Measurements from ENCODE around the gene SIM1.

Gene SIM1

DNA sequence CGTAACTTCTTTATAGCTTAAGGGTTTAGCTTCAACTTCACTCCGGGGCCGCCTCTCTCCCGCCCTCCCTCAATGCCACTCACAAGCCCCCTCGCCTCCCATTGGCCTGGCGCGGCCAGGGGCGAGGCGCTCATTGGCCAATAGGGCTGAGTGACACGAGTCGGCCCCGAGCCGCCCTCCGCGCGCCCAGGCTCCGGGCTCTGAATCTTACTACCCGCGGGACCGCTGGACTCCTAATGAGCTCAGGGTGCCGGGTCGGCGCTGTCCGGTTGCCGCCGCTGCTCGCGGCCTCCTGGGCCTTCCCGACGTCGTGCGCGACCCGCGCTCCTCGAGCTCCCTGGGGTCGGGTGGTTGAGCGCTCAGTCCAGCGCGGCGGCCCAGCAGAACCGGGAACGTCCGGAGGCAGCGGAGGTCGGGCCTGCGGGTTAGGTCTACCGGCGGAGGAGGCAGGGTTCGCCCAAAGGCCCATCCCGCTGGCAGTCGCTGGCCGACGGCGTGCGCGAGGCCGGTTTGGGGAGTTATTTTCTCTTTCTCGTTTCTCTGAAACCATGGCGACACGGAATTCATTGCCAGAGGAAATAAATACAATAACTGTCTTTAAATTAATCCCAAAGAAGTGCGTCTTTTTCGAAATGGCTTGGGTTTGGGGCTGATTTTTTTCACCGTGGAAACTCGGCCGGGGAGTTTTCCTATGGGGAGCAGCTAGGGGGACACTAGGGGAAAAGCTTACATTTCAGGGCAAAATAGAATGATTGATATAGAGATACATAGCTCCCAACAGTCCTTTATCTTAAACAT lies at the start of gene SIM1:
Gene SIM1, minus strand, starts transcription at position 19 of the 798 bp plus-strand sequence. CDS start 1,453 bp downstream, outside the sequence.
- TF ChIP-seq POLR2A (IDR thresholded peaks at IDR 0.05; ENCODE audit: low read depth, low read length), result no peak
- FAIRE-seq (no peak), DNase-seq (ENCODE audit: insufficient read length, low spot score) (no peak)

DNA sequence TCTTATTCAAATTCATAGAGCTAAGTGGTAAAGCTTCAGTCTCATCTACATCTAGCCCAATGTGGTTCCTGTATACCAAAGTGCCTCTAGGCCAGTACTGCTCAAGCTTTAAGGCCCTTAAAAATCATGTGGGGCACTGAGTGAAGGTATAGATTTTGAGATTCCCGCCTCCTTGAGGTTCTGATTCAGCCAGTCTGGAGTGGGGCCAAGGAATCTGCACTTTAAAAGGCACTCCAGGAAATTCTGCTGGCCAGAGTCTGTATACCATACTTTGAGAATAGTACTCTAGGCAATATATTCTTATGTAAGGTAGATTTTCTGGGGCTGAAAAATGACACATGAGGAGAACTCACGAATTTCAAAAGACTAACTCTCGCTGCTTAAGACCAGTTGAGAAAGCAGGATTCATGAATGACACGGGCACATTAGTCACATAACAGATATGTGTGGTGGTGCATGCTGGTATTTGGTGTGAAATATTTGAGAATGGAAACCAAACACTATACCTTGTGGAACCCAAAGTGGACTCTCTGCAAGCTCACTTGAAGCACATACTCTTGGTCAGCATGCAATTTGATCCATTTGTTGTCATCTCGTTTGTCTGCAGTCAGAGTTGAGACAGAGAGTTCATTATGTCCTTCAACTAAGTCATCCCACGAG lies 47.6 kb upstream of the SIM1 start:
- no peak for FAIRE-seq
- TF ChIP-seq POLR2A (IDR thresholded peaks at IDR 0.05; ENCODE audit: low read depth, low read length), result no peak

GRCh38 chr6:100509101-100509500 lies 44.4 kb upstream of the SIM1 start:
- FAIRE-seq (no peak), DNase-seq (ENCODE audit: insufficient read length, low spot score) (no peak)
- TF ChIP-seq POLR2A (IDR thresholded peaks at IDR 0.05; ENCODE audit: low read depth, low read length), result no peak

More for the DNA sequence above, 47.6 kb upstream of the SIM1 start:
- no peak for DNase-seq (ENCODE audit: insufficient read length, low spot score)

DNA sequence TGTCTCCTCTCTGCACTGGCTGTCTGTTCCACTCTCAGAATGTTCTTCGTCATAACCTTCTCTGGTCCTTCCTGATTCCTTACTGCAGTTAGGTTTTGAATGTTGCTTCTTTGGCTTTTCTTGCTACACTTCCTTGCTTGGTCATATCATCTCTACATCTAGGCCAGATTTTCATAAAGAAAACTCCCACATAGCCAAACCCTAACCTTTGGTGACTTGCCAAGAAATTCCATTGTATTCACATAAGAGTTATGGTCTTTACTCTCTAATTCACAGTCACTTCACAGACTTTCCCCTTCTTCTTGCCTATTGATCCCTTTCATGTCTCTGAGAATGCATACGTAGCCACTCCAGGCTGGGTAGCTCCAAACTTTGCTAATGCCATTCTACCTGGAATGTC lies 41.9 kb upstream of the SIM1 start:
- FAIRE-seq, result no peak
- DNase-seq (ENCODE audit: insufficient read length, low spot score), result no peak
- no peak for TF ChIP-seq POLR2A (IDR thresholded peaks at IDR 0.05; ENCODE audit: low read depth, low read length)

GRCh38 chr6:100504786-100505737 lies 40.3 kb upstream of the SIM1 start:
- DNase-seq (ENCODE audit: insufficient read length, low spot score) (peak; percentile 7), FAIRE-seq (peak; percentile 92)
- TF ChIP-seq POLR2A (IDR thresholded peaks at IDR 0.05; ENCODE audit: low read depth, low read length), result no peak

DNA sequence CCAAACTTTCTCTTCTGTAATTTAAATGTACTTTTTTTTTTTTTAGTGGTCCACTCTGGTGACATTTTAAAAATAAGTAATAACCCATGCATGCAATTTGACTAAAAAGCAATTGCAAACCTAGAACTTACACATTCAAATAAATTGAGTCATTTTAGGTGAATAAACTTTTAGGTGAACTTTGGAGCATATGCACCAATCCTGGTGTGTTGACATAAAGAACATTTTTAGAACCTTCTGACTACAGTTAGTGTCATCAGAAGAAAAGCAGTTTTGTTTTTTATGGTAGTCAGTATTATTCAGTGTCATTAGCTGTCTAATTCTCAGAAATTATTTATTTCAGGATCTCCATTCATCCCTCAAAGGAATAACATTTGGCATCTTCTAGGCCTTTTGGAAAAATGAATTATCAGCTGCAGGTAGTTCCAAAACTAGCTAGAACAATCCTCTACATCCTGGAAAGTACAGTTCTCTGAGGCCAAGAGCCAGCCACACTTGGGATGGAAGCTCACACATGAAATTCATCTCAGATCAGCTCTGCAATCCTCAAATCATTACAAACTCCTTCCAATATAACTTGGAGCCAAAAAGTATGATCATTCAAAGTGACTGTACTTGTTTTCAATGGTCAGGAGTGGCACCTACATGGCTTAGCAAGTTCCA lies 38.5 kb upstream of the SIM1 start:
- no peak for TF ChIP-seq POLR2A (IDR thresholded peaks at IDR 0.05; ENCODE audit: low read depth, low read length)
- FAIRE-seq (no peak), DNase-seq (ENCODE audit: insufficient read length, low spot score) (no peak)

GRCh38 chr6:100493206-100493888 lies 28.6 kb upstream of the SIM1 start:
- DNase-seq (ENCODE audit: insufficient read length, low spot score), result no peak
- no peak for TF ChIP-seq POLR2A (IDR thresholded peaks at IDR 0.05; ENCODE audit: low read depth, low read length)
- no peak for FAIRE-seq

DNA sequence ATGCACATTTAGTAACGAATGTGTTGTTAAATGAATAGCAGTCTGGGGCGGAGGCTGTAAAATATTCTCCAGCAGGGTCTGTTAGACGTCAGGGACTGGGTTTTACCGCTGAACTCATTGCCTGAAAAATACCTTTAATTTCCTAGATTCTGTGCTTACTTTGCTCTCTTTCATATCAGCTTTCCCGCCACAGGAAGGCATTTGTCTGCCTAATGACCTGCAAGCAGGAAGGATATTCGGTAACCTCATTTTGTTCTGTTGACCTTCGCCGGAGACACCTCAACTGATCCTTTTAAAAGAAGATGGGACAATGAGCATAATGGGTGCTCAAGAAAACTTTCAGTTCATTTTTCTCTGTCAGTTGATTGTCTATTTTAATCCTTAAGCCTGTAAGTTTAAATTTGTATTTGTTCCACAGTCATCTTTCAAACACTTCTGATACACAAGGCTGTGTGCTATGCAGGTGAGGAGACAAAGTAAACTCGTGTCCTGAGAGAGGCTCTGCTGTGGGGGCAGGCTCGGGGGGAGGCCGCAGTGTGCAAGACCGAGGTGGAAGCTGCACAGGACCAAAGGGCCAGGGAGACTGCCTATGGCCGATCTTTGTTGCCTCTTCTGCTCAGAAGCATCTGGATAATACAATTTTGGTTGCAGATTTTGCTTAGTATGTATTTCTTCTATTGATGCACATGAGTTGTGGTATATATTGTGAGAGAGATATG lies 27.4 kb upstream of the SIM1 start:
- TF ChIP-seq POLR2A (IDR thresholded peaks at IDR 0.05; ENCODE audit: low read depth, low read length), result no peak
- FAIRE-seq (no peak), DNase-seq (ENCODE audit: insufficient read length, low spot score) (no peak)

GRCh38 chr6:100490065-100490464 lies 25.3 kb upstream of the SIM1 start:
- TF ChIP-seq POLR2A (IDR thresholded peaks at IDR 0.05; ENCODE audit: low read depth, low read length), result no peak
- FAIRE-seq, result no peak
- no peak for DNase-seq (ENCODE audit: insufficient read length, low spot score)

- FAIRE-seq, result no peak
Measured at GRCh38 chr6:100488244-100488643, 23.5 kb upstream of the SIM1 start.

DNA sequence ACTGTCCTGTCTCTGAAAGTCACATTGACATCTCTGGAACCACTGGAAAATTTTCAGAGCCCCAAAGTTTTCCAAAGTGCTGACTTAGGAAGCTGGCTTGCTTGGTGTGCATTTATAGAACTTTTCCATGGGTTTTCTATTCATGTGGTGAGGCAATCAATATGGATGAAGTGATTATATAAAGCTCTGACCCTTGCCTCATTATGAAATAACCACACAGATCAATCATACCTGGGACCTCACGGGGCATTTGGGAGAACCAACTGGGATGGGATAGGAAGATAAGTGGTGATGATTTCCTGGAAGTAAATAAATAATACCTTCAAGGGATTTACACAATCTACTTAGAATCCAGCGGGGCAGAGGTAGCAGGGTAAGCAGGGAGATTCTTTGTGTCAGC lies 22.9 kb upstream of the SIM1 start:
- no peak for FAIRE-seq
- no peak for DNase-seq (ENCODE audit: insufficient read length, low spot score)
- TF ChIP-seq POLR2A (IDR thresholded peaks at IDR 0.05; ENCODE audit: low read depth, low read length), result no peak

More at GRCh38 chr6:100488244-100488643, 23.5 kb upstream of the SIM1 start:
- no peak for TF ChIP-seq POLR2A (IDR thresholded peaks at IDR 0.05; ENCODE audit: low read depth, low read length)
- no peak for DNase-seq (ENCODE audit: insufficient read length, low spot score)

- FAIRE-seq (no peak), DNase-seq (ENCODE audit: insufficient read length, low spot score) (no peak)
- TF ChIP-seq POLR2A (IDR thresholded peaks at IDR 0.05; ENCODE audit: low read depth, low read length), result no peak
Measured at GRCh38 chr6:100485268-100485667, 20.5 kb upstream of the SIM1 start.
